Kidney (tissue), 14 donors: Measurements from ENCODE around the gene CITED4. TPM values are rescaled to one million over a fixed set of nuclear protein-coding genes. Genes with fewer than 3 reads are reported as not detected.

Experiments
- DNase-seq, 5 donors: peaks; one replicate each; pipeline ENCODE4 v3.0.0-alpha.2; 2013 to 2020
- FAIRE-seq: peaks from 2 replicates; lab custom pipeline; 2012; peaks lifted over from hg19 to GRCh38; lab: Jason Lieb, UNC
- H3K27ac ChIP-seq, 2 donors: one replicate each; pipeline ENCODE4 v1.7.0; 2013; ENCODE audit warnings: low read depth in 2 of 2, low read length in 2 of 2, inconsistent platforms in 1 of 2
- H3K27me3 ChIP-seq: one replicate; pipeline ENCODE4 v1.7.1; 2013; ENCODE audit warnings: low read length, inconsistent platforms; ENCODE audit not compliant: control insufficient read depth, insufficient read depth
- H3K36me3 ChIP-seq, 3 donors: one replicate each; pipeline versions ENCODE4 v1.7.0 to v1.7.1; 2013; ENCODE audit warnings: low read length in 3 of 3, control low read depth in 1 of 3, inconsistent platforms in 1 of 3; ENCODE audit not compliant: insufficient read depth in 3 of 3, control insufficient read depth in 2 of 3
- H3K4me1 ChIP-seq, 3 donors: one replicate each; pipeline versions ENCODE4 v1.7.0 to v1.7.1; 2013; ENCODE audit warnings: low read length in 3 of 3, inconsistent platforms in 1 of 3, low read depth in 1 of 3; ENCODE audit not compliant: control insufficient read depth in 2 of 3, insufficient read depth in 2 of 3
- H3K4me3 ChIP-seq, 3 donors: one replicate each; pipeline versions ENCODE4 v1.7.0 to v1.8.1; 2013; ENCODE audit warnings: low read length in 3 of 3, control low read depth in 1 of 3, inconsistent platforms in 1 of 3
- H3K9ac ChIP-seq, 3 donors: one replicate each; pipeline versions ENCODE4 v1.7.0 to v1.7.1; 2013; ENCODE audit warnings: low read length in 3 of 3, control low read depth in 1 of 3, inconsistent platforms in 1 of 3
- H3K9me3 ChIP-seq, 3 donors: one replicate each; pipeline versions ENCODE4 v1.7.0 to v1.7.1; 2013; ENCODE audit warnings: low read length in 3 of 3, control low read depth in 1 of 3, inconsistent platforms in 1 of 3; ENCODE audit not compliant: control insufficient read depth in 2 of 3, insufficient read depth in 1 of 3
- intact Hi-C: fragments of 100-400 bp; cut with DNase I; formaldehyde crosslinking; loops from one replicate; pipeline ENCODE4 v1.11.1; 2022
- polyA plus RNA-seq: library from polyadenylated mRNA; stranded (reverse); fragments of 350-450 nt; fragmentation: Illumina TruSeq; extraction: RNeasy Lipid Tissue Mini Kit (QIAGEN cat#74804); gene quantifications from one replicate; pipeline ENCODE4 v1.2.3, GENCODE V29; 2014; ENCODE audit warnings: low read depth, low replicate concordance; ENCODE audit not compliant: insufficient read depth
- total RNA-seq: library from RNA; stranded (reverse); fragmentation: NEBNext Ultra II Directional; extraction: Animal tissue kit (Norgen Biotek cat#: 25700); gene quantifications from one replicate; pipeline ENCODE4 v1.2.1, GENCODE V29; 2021
- TF ChIP-seq, protein P1 (sequence below): IDR thresholded peaks from 3 replicates; pipeline ENCODE4 v1.5.1; 2012; ENCODE audit warnings: mild to moderate bottlenecking, moderate library complexity, borderline replicate concordance; ENCODE audit not compliant: insufficient read depth; ENCODE audit errors: extremely low read depth
- donor health status: control.
- donor health status: control.
- donor health status: control.
- donor health status: control.
- donor health status: control.
- donor health status: DM: yes; HTN: yes; CAD: no.
- donor health status: Normal renal cell carcinoma (clear cell type).

CITED4 gene
- total and polyA plus RNA-seq, 2 donors from 2014 or later, result 21.7 to 78.6 TPM

- Histone ChIP-seq H3K9ac (no peak overlapping the region), H3K27ac (no peak overlapping the region), H3K27me3 (no peaks in the 10 kb centered on the region), H3K9me3 (peaks cover 0 to 6% (median 0%) of the 10 kb centered on the region in 3 donors), H3K4me1 (no peaks in the 10 kb centered on the region), H3K36me3 (no peaks in the 10 kb centered on the region), H3K4me3 (no peak overlapping the region)
- FAIRE-seq (no peak), DNase-seq (no peak)
- TF ChIP-seq, protein P1, sequence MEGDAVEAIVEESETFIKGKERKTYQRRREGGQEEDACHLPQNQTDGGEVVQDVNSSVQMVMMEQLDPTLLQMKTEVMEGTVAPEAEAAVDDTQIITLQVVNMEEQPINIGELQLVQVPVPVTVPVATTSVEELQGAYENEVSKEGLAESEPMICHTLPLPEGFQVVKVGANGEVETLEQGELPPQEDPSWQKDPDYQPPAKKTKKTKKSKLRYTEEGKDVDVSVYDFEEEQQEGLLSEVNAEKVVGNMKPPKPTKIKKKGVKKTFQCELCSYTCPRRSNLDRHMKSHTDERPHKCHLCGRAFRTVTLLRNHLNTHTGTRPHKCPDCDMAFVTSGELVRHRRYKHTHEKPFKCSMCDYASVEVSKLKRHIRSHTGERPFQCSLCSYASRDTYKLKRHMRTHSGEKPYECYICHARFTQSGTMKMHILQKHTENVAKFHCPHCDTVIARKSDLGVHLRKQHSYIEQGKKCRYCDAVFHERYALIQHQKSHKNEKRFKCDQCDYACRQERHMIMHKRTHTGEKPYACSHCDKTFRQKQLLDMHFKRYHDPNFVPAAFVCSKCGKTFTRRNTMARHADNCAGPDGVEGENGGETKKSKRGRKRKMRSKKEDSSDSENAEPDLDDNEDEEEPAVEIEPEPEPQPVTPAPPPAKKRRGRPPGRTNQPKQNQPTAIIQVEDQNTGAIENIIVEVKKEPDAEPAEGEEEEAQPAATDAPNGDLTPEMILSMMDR, result no peak
- intact Hi-C loops, result no loop called here
These were observed 6.0 kb upstream of the CITED4 start for GRCh38 chr1:40868051-40868723.

GRCh38 chr1:40861224-40862003 lies 749 bp downstream of the CITED4 start:
- TF ChIP-seq, protein P1, result no peak
- Histone ChIP-seq H3K4me3 (peak overlapping the region in 2 of 3 donors; percentile 18 to 53), H3K36me3 (no peaks in the 10 kb centered on the region), H3K4me1 (peaks cover 0 to 7% (median 6%) of the 10 kb centered on the region in 3 donors), H3K27me3 (no peaks in the 10 kb centered on the region), H3K27ac (peak overlapping the region; percentile 51 to 57), H3K9ac (peak overlapping the region in 2 of 3 donors; percentile 15 to 72), H3K9me3 (no peaks in the 10 kb centered on the region)
- intact Hi-C loops, result no loop called here
- FAIRE-seq (no peak), DNase-seq (peak; percentile 45 to 86 (median 69))

GRCh38 chr1:40860706-40861223 lies 1.4 kb downstream of the CITED4 start:
- no peak for FAIRE-seq
- Histone ChIP-seq H3K9ac (peak overlapping the region in 2 of 3 donors; percentile 15 to 72), H3K27ac (peak overlapping the region in 1 of 2 donors; percentile 51), H3K9me3 (no peaks in the 10 kb centered on the region), H3K36me3 (no peaks in the 10 kb centered on the region), H3K4me1 (peaks cover 0 to 7% (median 6%) of the 10 kb centered on the region in 3 donors), H3K27me3 (no peaks in the 10 kb centered on the region), H3K4me3 (peak overlapping the region in 2 of 3 donors; percentile 18 to 50)
- TF ChIP-seq, protein P1, result no peak
- peak in 1 of 5 donors; percentile 68 for DNase-seq
- intact Hi-C loops, result no loop called here
